Measurements from ENCODE around the gene KCTD21.

GRCh38 chr11:78224906-78225420 is 36.5 kb upstream of the KCTD21 start:
- TF ChIP-seq EZH2 (IDR thresholded peaks at IDR 0.05; ENCODE audit: borderline replicate concordance, low read length) (no peak), CTCF (IDR thresholded peaks at IDR 0.05; ENCODE audit: low read length) (no peak)

Measured in OCI-LY1 (cell line).